Measurements from ENCODE around the gene IFNA17.
"Not testable (repeated sequence)": the region's sequence is repeated elsewhere in the genome, so short reads cannot be mapped to it uniquely, and the experiment has no call there.

IFNA17 gene

GRCh38 chr9:21239911-21240310 lies 11.9 kb upstream of the IFNA17 start, which contains the start of gene IFNA14:
IFNA14 (minus strand) TSS chr9:21240005; CDS start chr9:21239935, 70 bp downstream.
- no peak for DNase-seq (ENCODE audit: extremely low spot score)
- ChIA-PET POLR2A (no interaction called here), CTCF (interaction anchor here (0.7 to 0.9 kb wide), 2 partner anchors 12 to 357 kb away, joined by 3 to 4 read pairs; no protein-coding TSS in a partner anchor)
- TF ChIP-seq ARNT (IDR thresholded peaks at IDR 0.05) (no peak), BHLHE40 (IDR thresholded peaks at IDR 0.05; ENCODE audit: borderline replicate concordance) (no peak), PKNOX1 (IDR thresholded peaks at IDR 0.05) (no peak), HDGF (IDR thresholded peaks at IDR 0.05; ENCODE audit: borderline replicate concordance) (no peak), SUZ12 (IDR thresholded peaks at IDR 0.05) (no peak), ZNF384 (IDR thresholded peaks at IDR 0.05) (no peak), FOXK2 (IDR thresholded peaks at IDR 0.05) (no peak), SP1 (IDR thresholded peaks at IDR 0.05) (no peak), ELF4 (IDR thresholded peaks at IDR 0.05) (no peak), TARDBP (IDR thresholded peaks at IDR 0.05) (no peak), L3MBTL2 (conservative IDR thresholded peaks at IDR 0.05) (no peak), LEF1 (IDR thresholded peaks at IDR 0.05; ENCODE audit: borderline replicate concordance) (no peak), CTBP1 (IDR thresholded peaks at IDR 0.05; ENCODE audit: borderline replicate concordance) (no peak), FOXA1 (IDR thresholded peaks at IDR 0.05) (no peak), NFRKB (IDR thresholded peaks at IDR 0.05) (no peak), FOXM1 (IDR thresholded peaks at IDR 0.05; ENCODE audit: borderline replicate concordance) (no peak)

GRCh38 chr9:21236360-21236714 lies 8.3 kb upstream of the IFNA17 start:
- DNase-seq (ENCODE audit: extremely low spot score); POLR2A ChIA-PET: not testable (repeated sequence)
- CTCF ChIA-PET, result interaction anchor here (0.8 to 1.5 kb wide), 5 partner anchors 9 to 558 kb away, joined by 3 to 4 read pairs (median 3); no protein-coding TSS in a partner anchor

- CTCF ChIA-PET, result interaction anchor here (0.8 to 1.5 kb wide), 6 partner anchors 10 to 559 kb away, joined by 3 to 4 read pairs (median 3); no protein-coding TSS in a partner anchor
- DNase-seq (ENCODE audit: extremely low spot score), result peak; percentile 59
- POLR2A ChIA-PET, result not testable (repeated sequence)
Observed at GRCh38 chr9:21235468-21236359, 7.7 kb upstream of the IFNA17 start.

- CTCF ChIA-PET, result no interaction called here
- TF ChIP-seq TARDBP (IDR thresholded peaks at IDR 0.05), result no peak
- DNase-seq (ENCODE audit: extremely low spot score), result no peak
- POLR2A ChIA-PET, result no interaction called here
Observed at GRCh38 chr9:21234153-21234687, 6.2 kb upstream of the IFNA17 start.

GRCh38 chr9:21233258-21233657 lies 5.2 kb upstream of the IFNA17 start:
- TF ChIP-seq BHLHE40 (IDR thresholded peaks at IDR 0.05; ENCODE audit: borderline replicate concordance), result no peak
- TF ChIP-seq FOXM1 (IDR thresholded peaks at IDR 0.05; ENCODE audit: borderline replicate concordance), result no peak
- TF ChIP-seq CTBP1 (IDR thresholded peaks at IDR 0.05; ENCODE audit: borderline replicate concordance), result no peak
- TF ChIP-seq PKNOX1 (IDR thresholded peaks at IDR 0.05), result no peak
- no peak for TF ChIP-seq FOXK2 (IDR thresholded peaks at IDR 0.05)
- no peak for TF ChIP-seq HDGF (IDR thresholded peaks at IDR 0.05; ENCODE audit: borderline replicate concordance)
- no peak for TF ChIP-seq NFRKB (IDR thresholded peaks at IDR 0.05)
- no peak for TF ChIP-seq TARDBP (IDR thresholded peaks at IDR 0.05)
- TF ChIP-seq ARNT (IDR thresholded peaks at IDR 0.05), result no peak
- no peak for TF ChIP-seq FOXA1 (IDR thresholded peaks at IDR 0.05)
- TF ChIP-seq LEF1 (IDR thresholded peaks at IDR 0.05; ENCODE audit: borderline replicate concordance), result no peak
- no peak for TF ChIP-seq ELF4 (IDR thresholded peaks at IDR 0.05)
- no peak for DNase-seq (ENCODE audit: extremely low spot score)
- ChIA-PET CTCF (no interaction called here), POLR2A (no interaction called here)

- CTCF ChIA-PET, result interaction anchor here (0.7 kb wide), 1 partner anchor 22 kb away, joined by 4 read pairs; no protein-coding TSS in a partner anchor
- POLR2A ChIA-PET; DNase-seq (ENCODE audit: extremely low spot score): not testable (repeated sequence)
Observed at GRCh38 chr9:21217211-21217610, 10.8 kb downstream of the IFNA17 start, which contains the start of gene IFNA16. IFNA16 (minus strand) TSS chr9:21217311; CDS start chr9:21217305, 6 bp downstream.

GRCh38 chr9:21213411-21214326 lies 14.4 kb downstream of the IFNA17 start:
- POLR2A ChIA-PET, result not testable (repeated sequence)
- CTCF ChIA-PET, result interaction anchor here (0.8 kb wide), 1 partner anchor 19 kb away, joined by 3 read pairs; no protein-coding TSS in a partner anchor

GRCh38 chr9:21212160-21212559 lies 15.9 kb downstream of the IFNA17 start:
- POLR2A ChIA-PET; CTCF ChIA-PET; DNase-seq (ENCODE audit: extremely low spot score): not testable (repeated sequence)

More at GRCh38 chr9:21213411-21214326, 14.4 kb downstream of the IFNA17 start:
- peak; percentile 12 for DNase-seq (ENCODE audit: extremely low spot score)

- DNase-seq (ENCODE audit: extremely low spot score); POLR2A ChIA-PET; CTCF ChIA-PET: not testable (repeated sequence)
Observed at GRCh38 chr9:21210782-21211181, 17.2 kb downstream of the IFNA17 start.

Data from HEK293T (cell line).